Limb (tissue), 2 donors: Measurements from ENCODE around the gene MYH10.
"Not testable (repeated sequence)": the region's sequence is repeated elsewhere in the genome, so short reads cannot be mapped to it uniquely, and the experiment has no call there.

Experiments
- DNase-seq, 2 donors: peaks; one replicate each; pipeline ENCODE4 v3.0.0-alpha.2; 2016; ENCODE audit errors: extremely low spot score in 2 of 2

MYH10 gene

GRCh38 chr17:8557176-8557806 lies 73.2 kb downstream of the MYH10 start:
- DNase-seq: no peak

- DNase-seq: no peak
Measured at GRCh38 chr17:8556074-8556473, 74.5 kb downstream of the MYH10 start.

GRCh38 chr17:8555062-8555461 lies 75.5 kb downstream of the MYH10 start:
- no peak for DNase-seq

- no peak for DNase-seq
Measured at GRCh38 chr17:8552577-8553320, 77.8 kb downstream of the MYH10 start.

- DNase-seq: no peak
Measured at GRCh38 chr17:8542599-8543502, 87.7 kb downstream of the MYH10 start.

- not testable (repeated sequence) for DNase-seq
Measured at GRCh38 chr17:8539976-8540375, 90.5 kb downstream of the MYH10 start.

- DNase-seq: no peak
Measured at GRCh38 chr17:8537734-8538133, 92.8 kb downstream of the MYH10 start.

- no peak for DNase-seq
Measured at GRCh38 chr17:8534498-8535188, 95.9 kb downstream of the MYH10 start.

- no peak for DNase-seq
Measured at GRCh38 chr17:8532021-8532420, 98.5 kb downstream of the MYH10 start.

- no peak for DNase-seq
Measured at GRCh38 chr17:8522577-8522976, 107.9 kb downstream of the MYH10 start.

- no peak for DNase-seq
Measured at GRCh38 chr17:8520981-8521380, 109.5 kb downstream of the MYH10 start.

- DNase-seq: no peak
Measured at GRCh38 chr17:8518850-8519249, 111.7 kb downstream of the MYH10 start.

GRCh38 chr17:8518326-8518725 lies 112.2 kb downstream of the MYH10 start:
- no peak for DNase-seq

GRCh38 chr17:8514801-8515200 lies 115.7 kb downstream of the MYH10 start:
- no peak for DNase-seq

- DNase-seq: no peak
Measured at GRCh38 chr17:8506145-8506544, 124.4 kb downstream of the MYH10 start.

GRCh38 chr17:8504460-8505207 lies 125.9 kb downstream of the MYH10 start:
- DNase-seq: no peak

- DNase-seq: no peak
Measured at GRCh38 chr17:8503807-8504206, 126.7 kb downstream of the MYH10 start.

- no peak for DNase-seq
Measured at GRCh38 chr17:8503368-8503767, 127.2 kb downstream of the MYH10 start.

GRCh38 chr17:8502126-8502525 lies 128.4 kb downstream of the MYH10 start:
- DNase-seq: no peak

- DNase-seq: no peak
Measured at GRCh38 chr17:8500609-8501008, 129.9 kb downstream of the MYH10 start.

GRCh38 chr17:8499614-8500013 lies 130.9 kb downstream of the MYH10 start:
- DNase-seq: no peak
